Retinal pigment epithelial cell (primary cell): Measurements from ENCODE around the gene SLC38A5.

Experiments
- DNase-seq: peaks from one replicate; pipeline ENCODE4 v3.0.0-alpha.2; 2010; ENCODE audit warnings: low read depth
- H3K4me3 ChIP-seq: 2 replicates; pipeline ENCODE4 v1.5.1; 2011; ENCODE audit warnings: mild to moderate bottlenecking, low read length, control low read depth, moderate library complexity
- TF ChIP-seq, protein P1 (sequence below): conservative IDR thresholded peaks from 2 replicates; pipeline ENCODE4 v1.5.1; 2011; ENCODE audit warnings: low read depth, low read length, control low read depth, inconsistent platforms

The SLC38A5 gene

GRCh38 chrX:48475296-48475695 is 5.2 kb upstream of the SLC38A5 start:
- peak overlapping the region; percentile 86 for H3K4me3 ChIP-seq
- TF ChIP-seq, protein P1, sequence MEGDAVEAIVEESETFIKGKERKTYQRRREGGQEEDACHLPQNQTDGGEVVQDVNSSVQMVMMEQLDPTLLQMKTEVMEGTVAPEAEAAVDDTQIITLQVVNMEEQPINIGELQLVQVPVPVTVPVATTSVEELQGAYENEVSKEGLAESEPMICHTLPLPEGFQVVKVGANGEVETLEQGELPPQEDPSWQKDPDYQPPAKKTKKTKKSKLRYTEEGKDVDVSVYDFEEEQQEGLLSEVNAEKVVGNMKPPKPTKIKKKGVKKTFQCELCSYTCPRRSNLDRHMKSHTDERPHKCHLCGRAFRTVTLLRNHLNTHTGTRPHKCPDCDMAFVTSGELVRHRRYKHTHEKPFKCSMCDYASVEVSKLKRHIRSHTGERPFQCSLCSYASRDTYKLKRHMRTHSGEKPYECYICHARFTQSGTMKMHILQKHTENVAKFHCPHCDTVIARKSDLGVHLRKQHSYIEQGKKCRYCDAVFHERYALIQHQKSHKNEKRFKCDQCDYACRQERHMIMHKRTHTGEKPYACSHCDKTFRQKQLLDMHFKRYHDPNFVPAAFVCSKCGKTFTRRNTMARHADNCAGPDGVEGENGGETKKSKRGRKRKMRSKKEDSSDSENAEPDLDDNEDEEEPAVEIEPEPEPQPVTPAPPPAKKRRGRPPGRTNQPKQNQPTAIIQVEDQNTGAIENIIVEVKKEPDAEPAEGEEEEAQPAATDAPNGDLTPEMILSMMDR, result no peak
- no peak for DNase-seq

DNA sequence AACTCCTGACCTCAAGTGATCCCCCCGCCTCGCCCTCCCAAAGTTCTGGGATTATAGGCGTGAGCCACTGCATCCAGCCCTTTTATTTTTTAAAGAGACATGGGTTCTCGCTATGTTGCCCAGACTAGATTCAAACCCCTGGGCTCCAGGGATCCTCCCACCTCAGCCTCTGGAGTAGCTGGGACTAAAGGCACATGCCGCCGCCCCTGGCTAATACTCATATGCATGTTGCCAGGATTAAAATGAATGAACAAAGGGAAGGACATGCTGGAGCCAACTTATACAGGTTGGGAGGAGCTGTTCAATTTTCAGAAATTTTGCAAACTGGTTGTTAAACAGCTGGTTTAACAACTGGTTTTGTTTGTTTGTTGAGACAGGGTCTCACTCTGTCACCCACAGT is 4.5 kb upstream of the SLC38A5 start:
- TF ChIP-seq, protein P1, result no peak
- no peak overlapping the region for H3K4me3 ChIP-seq

DNA sequence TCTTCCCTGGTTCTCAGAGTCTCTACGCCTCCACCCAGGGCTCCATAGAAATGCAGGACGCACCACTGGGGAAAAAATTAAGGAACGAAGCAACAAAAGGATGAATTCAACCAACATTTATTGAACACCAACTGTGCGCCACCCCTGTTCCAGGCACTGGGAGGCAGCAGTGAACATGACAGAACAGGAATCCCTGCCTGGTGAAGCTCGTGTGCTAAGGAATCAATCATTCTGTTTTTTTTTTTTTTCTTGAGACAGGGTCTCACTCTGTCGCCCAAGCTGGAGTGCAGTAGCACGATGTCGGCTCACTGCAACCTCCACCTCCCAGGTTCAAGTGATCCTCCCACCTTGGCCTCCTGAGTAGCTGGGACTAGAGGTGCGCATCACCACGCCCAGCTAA is 4.1 kb upstream of the SLC38A5 start:
- TF ChIP-seq, protein P1, result no peak
- DNase-seq, result no peak
- H3K4me3 ChIP-seq, result no peak overlapping the region

More for the DNA sequence above, 4.5 kb upstream of the SLC38A5 start:
- DNase-seq, result no peak

GRCh38 chrX:48473704-48473990 is 3.6 kb upstream of the SLC38A5 start:
- TF ChIP-seq, protein P1, result no peak
- no peak for DNase-seq
- no peak overlapping the region for H3K4me3 ChIP-seq

GRCh38 chrX:48472851-48473703 is 3.0 kb upstream of the SLC38A5 start:
- H3K4me3 ChIP-seq, result no peak overlapping the region
- TF ChIP-seq, protein P1, result no peak
- no peak for DNase-seq

GRCh38 chrX:48472225-48472624 is 2.2 kb upstream of the SLC38A5 start:
- TF ChIP-seq, protein P1, result no peak
- DNase-seq, result no peak
- H3K4me3 ChIP-seq, result no peak overlapping the region

DNA sequence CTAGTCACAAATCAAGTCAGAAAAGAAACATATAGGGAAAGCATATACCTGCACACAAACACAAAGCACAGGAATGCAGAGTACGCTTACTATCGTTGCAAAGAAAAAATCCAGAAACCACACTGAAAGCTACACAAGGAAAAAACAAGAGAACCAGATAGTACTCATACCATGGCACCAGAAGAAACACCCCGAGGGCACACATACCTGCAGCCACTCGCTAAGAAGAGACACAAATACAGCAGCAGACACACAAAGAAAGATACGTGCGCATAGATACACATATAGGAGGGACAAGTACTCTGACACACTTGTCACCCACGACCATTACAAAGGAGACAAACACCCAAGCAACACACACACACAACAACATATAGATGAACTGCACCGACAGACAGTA is 1.4 kb upstream of the SLC38A5 start:
- TF ChIP-seq, protein P1, result no peak
- H3K4me3 ChIP-seq, result no peak overlapping the region
- DNase-seq, result no peak
